22Rv1 (cell line): Measurements from ENCODE around the gene KRTAP9-3.

Source experiments
- CTCF ChIP-seq: fragments of 450-650 bp; IDR thresholded peaks from 2 replicates; pipeline ENCODE4 v1.5.1; 2017; ENCODE audit warnings: mild to moderate bottlenecking
- ZFX ChIP-seq: fragments of 450-650 bp; IDR thresholded peaks from 2 replicates; pipeline ENCODE4 v1.6.1; 2017; ENCODE audit warnings: antibody characterized with exemption, borderline replicate concordance

- TF ChIP-seq CTCF (no peak), ZFX (no peak)
Measured at GRCh38 chr17:41184480-41184961, 47.7 kb upstream of the KRTAP9-3 start, which contains the start of gene KRTAP4-1.
